NB4 (cell line): ENCODE measurements around the gene GAB2.

Experiments used
- CTCF ChIP-seq: IDR thresholded peaks from one replicate; pipeline ENCODE4 v1.5.1; 2012; ENCODE audit warnings: low read depth, low read length
- POLR2A ChIP-seq: IDR thresholded peaks from 2 replicates; pipeline ENCODE4 v1.6.1; 2011; ENCODE audit warnings: mild to moderate bottlenecking; ENCODE audit not compliant: insufficient read length; ENCODE audit errors: extremely low read depth

- no peak for TF ChIP-seq CTCF
- TF ChIP-seq POLR2A: no peak
Observed at GRCh38 chr11:78315724-78316123, 101.9 kb downstream of the GAB2 start.
